Parathyroid adenoma (tissue), 2 donors: ENCODE measurements around the gene MCTP2.

Experiments used
- H2AFZ ChIP-seq: fragments of 300-600 bp; sonication (generic); one replicate; pipeline ENCODE4 v1.7.0; 2017; ENCODE audit warnings: antibody characterized with exemption, mild to moderate bottlenecking
- H3K27ac ChIP-seq: fragments of 300-600 bp; sonication (generic); one replicate; pipeline ENCODE4 v1.7.0; 2017
- H3K27me3 ChIP-seq: fragments of 300-600 bp; sonication (generic); one replicate; pipeline ENCODE4 v1.7.0; 2017; ENCODE audit warnings: low read length; ENCODE audit not compliant: control insufficient read depth, insufficient read depth
- H3K36me3 ChIP-seq: fragments of 300-600 bp; sonication (generic); one replicate; pipeline ENCODE4 v1.7.0; 2017; ENCODE audit warnings: low read length; ENCODE audit not compliant: control insufficient read depth, insufficient read depth
- H3K4me1 ChIP-seq: fragments of 300-600 bp; sonication (generic); one replicate; pipeline ENCODE4 v1.7.0; 2017; ENCODE audit warnings: control low read depth
- H3K4me2 ChIP-seq: fragments of 300-600 bp; sonication (generic); one replicate; pipeline ENCODE4 v1.7.0; 2017; ENCODE audit warnings: low read length
- H3K4me3 ChIP-seq: fragments of 300-600 bp; sonication (generic); one replicate; pipeline ENCODE4 v1.7.0; 2017; ENCODE audit warnings: low read depth, low read length
- H3K79me2 ChIP-seq: fragments of 300-600 bp; sonication (generic); one replicate; pipeline ENCODE4 v1.7.0; 2017; ENCODE audit warnings: control low read depth
- H3K9ac ChIP-seq: fragments of 300-600 bp; sonication (generic); one replicate; pipeline ENCODE4 v1.7.0; 2017; ENCODE audit warnings: mild to moderate bottlenecking
- H3K9me3 ChIP-seq: fragments of 300-600 bp; sonication (generic); one replicate; pipeline ENCODE4 v1.7.0; 2017; ENCODE audit warnings: low read length; ENCODE audit not compliant: control insufficient read depth
- CTCF ChIP-seq: fragments of 300-600 bp; sonication (generic); IDR thresholded peaks from one replicate; pipeline ENCODE4 v1.7.0; 2017; ENCODE audit warnings: antibody characterized with exemption, mild to moderate bottlenecking
- donor health status: primary hyperparathyroidism.

The MCTP2 gene

GRCh38 chr15:94414916-94415315, 183.6 kb downstream of the MCTP2 start:
- H2AFZ ChIP-seq: no peak overlapping the region
- no peaks in the 10 kb centered on the region for H3K4me1 ChIP-seq
- no peaks in the 10 kb centered on the region for H3K9me3 ChIP-seq
- TF ChIP-seq CTCF: no peak
- H3K4me2 ChIP-seq: no peak overlapping the region
- H3K36me3 ChIP-seq: no peaks in the 10 kb centered on the region
- H3K27ac ChIP-seq: no peak overlapping the region
- H3K79me2 ChIP-seq: no peaks in the 10 kb centered on the region
- no peaks in the 10 kb centered on the region for H3K27me3 ChIP-seq
- H3K4me3 ChIP-seq: no peak overlapping the region
- H3K9ac ChIP-seq: no peak overlapping the region

GRCh38 chr15:94416267-94416666, 184.9 kb downstream of the MCTP2 start:
- Histone ChIP-seq H3K4me1 (no peaks in the 10 kb centered on the region), H3K79me2 (no peaks in the 10 kb centered on the region), H3K27me3 (no peaks in the 10 kb centered on the region), H3K27ac (no peak overlapping the region), H3K9me3 (no peaks in the 10 kb centered on the region), H3K36me3 (no peaks in the 10 kb centered on the region), H3K9ac (no peak overlapping the region), H3K4me2 (no peak overlapping the region), H2AFZ (no peak overlapping the region), H3K4me3 (no peak overlapping the region)
- no peak for TF ChIP-seq CTCF

GRCh38 chr15:94416820-94417219, 185.5 kb downstream of the MCTP2 start:
- Histone ChIP-seq H3K36me3 (no peaks in the 10 kb centered on the region), H3K27ac (no peak overlapping the region), H3K9ac (no peak overlapping the region), H3K4me1 (no peaks in the 10 kb centered on the region), H3K27me3 (no peaks in the 10 kb centered on the region), H2AFZ (no peak overlapping the region), H3K4me3 (no peak overlapping the region), H3K79me2 (no peaks in the 10 kb centered on the region), H3K4me2 (no peak overlapping the region), H3K9me3 (no peaks in the 10 kb centered on the region)
- TF ChIP-seq CTCF: no peak

- Histone ChIP-seq H3K4me2 (no peak overlapping the region), H3K9ac (no peak overlapping the region), H3K27ac (no peak overlapping the region), H3K27me3 (no peaks in the 10 kb centered on the region), H3K9me3 (no peaks in the 10 kb centered on the region), H3K4me1 (no peaks in the 10 kb centered on the region), H2AFZ (no peak overlapping the region), H3K4me3 (no peak overlapping the region), H3K79me2 (no peaks in the 10 kb centered on the region), H3K36me3 (no peaks in the 10 kb centered on the region)
- no peak for TF ChIP-seq CTCF
These were observed 186.3 kb downstream of the MCTP2 start for GRCh38 chr15:94417501-94418293.

DNA sequence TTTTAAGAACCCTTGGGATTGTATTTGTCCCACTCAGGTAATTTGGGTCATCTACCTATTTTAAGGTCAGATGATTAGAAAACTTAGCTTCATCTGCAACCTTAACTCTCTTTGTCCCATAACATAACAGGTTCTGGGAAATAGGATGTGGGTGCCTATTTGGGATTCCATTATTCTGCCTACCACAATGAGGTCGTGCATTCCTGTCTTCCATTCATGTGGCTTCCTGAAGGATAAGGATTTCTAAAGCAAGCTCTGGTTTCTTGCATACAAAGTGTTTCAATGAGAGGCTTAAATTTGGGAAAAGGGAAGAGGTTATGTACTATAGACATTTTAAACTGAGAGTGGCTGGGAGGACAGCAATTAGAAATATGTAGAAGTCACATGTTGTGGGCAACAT, 190.3 kb downstream of the MCTP2 start:
- no peak overlapping the region for H3K27ac ChIP-seq
- no peaks in the 10 kb centered on the region for H3K27me3 ChIP-seq
- H3K4me1 ChIP-seq: no peaks in the 10 kb centered on the region
- H3K79me2 ChIP-seq: no peaks in the 10 kb centered on the region
- H3K9ac ChIP-seq: no peak overlapping the region
- H3K36me3 ChIP-seq: no peaks in the 10 kb centered on the region
- no peak for TF ChIP-seq CTCF
- H3K4me3 ChIP-seq: no peak overlapping the region
- no peak overlapping the region for H2AFZ ChIP-seq
- no peak overlapping the region for H3K4me2 ChIP-seq
- H3K9me3 ChIP-seq: no peaks in the 10 kb centered on the region
